DOHH2 (cell line): ENCODE measurements around the gene IKZF2.

Experiments
- EZH2phosphoT487 ChIP-seq: fragments of 200-600 bp; sonication (generic); IDR thresholded peaks from 2 replicates; pipeline ENCODE4 v1.6.1; 2017; ENCODE audit warnings: borderline replicate concordance, mild to moderate bottlenecking, antibody characterized with exemption, low read length, moderate library complexity, mixed read lengths
- TF ChIP-seq, protein P1 (sequence below): fragments of 200-600 bp; sonication (generic); IDR thresholded peaks from one replicate; pipeline ENCODE4 v1.5.1; 2014; ENCODE audit warnings: antibody characterized with exemption, mild to moderate bottlenecking, low read depth, low read length; ENCODE audit not compliant: poor library complexity, severe bottlenecking

DNA sequence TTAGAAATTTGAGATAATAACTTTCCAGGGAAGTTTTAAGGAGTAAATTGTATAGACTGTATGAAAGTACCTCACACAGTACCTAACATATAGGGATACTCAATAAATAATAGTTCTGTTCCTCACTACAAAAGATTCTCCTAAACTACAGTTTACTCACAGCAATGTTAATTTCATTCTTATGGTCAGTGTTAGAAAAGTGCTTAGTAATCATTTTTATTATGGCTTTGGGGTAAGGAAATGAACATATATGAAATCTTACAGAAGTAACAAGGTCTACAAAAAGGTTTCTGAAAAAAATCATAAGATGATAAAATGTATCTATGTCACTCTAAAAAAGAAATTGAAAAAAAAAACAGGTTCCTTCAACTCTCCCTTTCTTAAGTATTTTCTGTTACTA is 67.2 kb downstream of the IKZF2 start:
- TF ChIP-seq, protein P1, sequence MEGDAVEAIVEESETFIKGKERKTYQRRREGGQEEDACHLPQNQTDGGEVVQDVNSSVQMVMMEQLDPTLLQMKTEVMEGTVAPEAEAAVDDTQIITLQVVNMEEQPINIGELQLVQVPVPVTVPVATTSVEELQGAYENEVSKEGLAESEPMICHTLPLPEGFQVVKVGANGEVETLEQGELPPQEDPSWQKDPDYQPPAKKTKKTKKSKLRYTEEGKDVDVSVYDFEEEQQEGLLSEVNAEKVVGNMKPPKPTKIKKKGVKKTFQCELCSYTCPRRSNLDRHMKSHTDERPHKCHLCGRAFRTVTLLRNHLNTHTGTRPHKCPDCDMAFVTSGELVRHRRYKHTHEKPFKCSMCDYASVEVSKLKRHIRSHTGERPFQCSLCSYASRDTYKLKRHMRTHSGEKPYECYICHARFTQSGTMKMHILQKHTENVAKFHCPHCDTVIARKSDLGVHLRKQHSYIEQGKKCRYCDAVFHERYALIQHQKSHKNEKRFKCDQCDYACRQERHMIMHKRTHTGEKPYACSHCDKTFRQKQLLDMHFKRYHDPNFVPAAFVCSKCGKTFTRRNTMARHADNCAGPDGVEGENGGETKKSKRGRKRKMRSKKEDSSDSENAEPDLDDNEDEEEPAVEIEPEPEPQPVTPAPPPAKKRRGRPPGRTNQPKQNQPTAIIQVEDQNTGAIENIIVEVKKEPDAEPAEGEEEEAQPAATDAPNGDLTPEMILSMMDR = no peak
- TF ChIP-seq EZH2phosphoT487 = no peak
